ENCODE results near the gene SMG5.
A peak's percentile ranks its signal among the peaks of the same experiment; 100 is the strongest.

The SMG5 gene

GRCh38 chr1:156249593-156249992, 33.0 kb downstream of the SMG5 start:
- peak overlapping the region; percentile 55; the same call in 1 of the 2 replicates for H3K27ac ChIP-seq
- TF ChIP-seq ZFX (IDR thresholded peaks at IDR 0.05; ENCODE audit: borderline replicate concordance) (no peak), CTCF (IDR thresholded peaks at IDR 0.05) (no peak)

GRCh38 chr1:156248323-156248683, 34.3 kb downstream of the SMG5 start:
- TF ChIP-seq CTCF (IDR thresholded peaks at IDR 0.05) (no peak), ZFX (IDR thresholded peaks at IDR 0.05; ENCODE audit: borderline replicate concordance) (no peak)
- peak overlapping the region; percentile 55 for H3K27ac ChIP-seq

DNA sequence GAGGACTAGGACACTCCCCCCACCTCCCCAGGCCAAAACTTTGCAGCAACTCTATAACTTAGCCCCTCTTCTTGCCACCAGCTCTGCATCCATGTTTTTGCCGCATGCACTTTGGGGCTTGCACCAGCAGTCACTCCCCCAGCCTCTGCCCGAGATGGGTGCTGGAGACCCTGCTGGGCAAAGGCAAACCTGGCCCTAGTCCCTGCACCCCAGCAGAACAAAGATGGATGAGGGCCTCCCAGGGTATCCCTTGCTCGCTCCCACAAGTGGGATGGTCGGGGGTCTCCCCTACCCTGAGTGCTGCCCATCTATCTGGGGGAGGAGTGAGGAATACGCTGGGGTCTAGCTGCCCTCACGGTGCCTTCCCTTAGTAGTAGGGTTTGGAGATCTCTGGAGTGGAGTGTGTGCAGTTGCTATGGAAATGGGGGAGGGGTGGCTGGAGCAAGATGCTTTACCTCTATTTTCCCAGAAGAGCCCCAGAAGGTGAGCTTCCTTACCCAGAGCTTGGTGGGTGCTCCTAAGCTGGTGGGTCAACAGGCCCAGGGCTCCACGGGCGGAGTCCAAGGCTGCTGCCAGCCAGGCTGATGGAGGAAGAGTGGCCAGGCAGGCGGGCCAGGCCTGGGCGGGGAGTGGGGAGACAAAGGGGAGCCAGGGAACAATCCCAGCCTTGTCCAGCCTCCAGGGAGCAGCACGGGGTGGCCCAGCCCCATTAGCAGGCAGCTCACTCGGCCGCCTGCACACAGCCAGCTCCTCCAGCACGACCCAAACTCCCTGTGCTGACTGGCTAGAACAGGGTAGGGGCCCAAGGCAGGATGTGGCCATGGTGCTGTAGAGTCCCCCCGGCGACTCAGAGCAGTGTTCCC, 34.9 kb downstream of the SMG5 start, which contains the start of gene PAQR6:
PAQR6 (minus strand) TSS at position 597 of the 863 bp plus-strand sequence. CDS start 1,325 bp downstream, outside the sequence.
- H3K27ac ChIP-seq, result peak within 1 kb of the TSS; percentile 55
- TF ChIP-seq CTCF (IDR thresholded peaks at IDR 0.05), result no peak
- TF ChIP-seq ZFX (IDR thresholded peaks at IDR 0.05; ENCODE audit: borderline replicate concordance), result no peak

DNA sequence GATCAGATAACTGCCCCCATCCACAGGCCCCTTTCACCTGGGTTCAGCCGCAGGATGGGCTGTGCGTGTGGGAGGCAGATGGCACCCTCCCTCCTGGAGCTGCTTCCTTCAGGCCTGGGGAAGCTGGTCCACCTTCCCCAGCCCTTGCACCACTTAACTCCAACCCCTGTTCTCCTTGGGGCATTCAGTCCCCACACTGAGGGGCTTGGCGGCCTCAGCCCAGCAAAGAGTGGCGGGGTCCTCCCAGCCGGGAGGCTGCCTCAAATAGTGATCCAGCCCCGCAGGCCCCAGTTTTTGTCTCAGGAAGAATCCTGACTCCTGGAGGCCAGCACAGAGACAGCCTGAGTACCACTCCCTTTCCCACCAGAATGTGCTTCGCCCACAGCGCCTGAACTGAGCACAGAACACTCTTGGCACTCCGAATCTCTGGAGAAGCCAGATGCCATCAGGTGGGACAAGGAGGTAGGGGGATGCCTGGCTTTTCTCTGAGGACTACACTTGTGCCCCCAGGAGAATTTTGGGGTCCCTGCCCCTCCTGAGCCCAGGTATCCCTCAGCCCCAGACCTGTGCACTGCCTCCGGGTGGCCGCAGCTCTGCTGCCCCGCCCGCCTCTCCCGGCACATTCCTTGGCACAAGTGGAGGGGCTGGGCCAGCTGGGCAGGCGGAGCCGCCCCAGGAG, 35.7 kb downstream of the SMG5 start:
- TF ChIP-seq CTCF (IDR thresholded peaks at IDR 0.05) (no peak; the same call in 1 of the 2 replicates), ZFX (IDR thresholded peaks at IDR 0.05; ENCODE audit: borderline replicate concordance) (no peak)
- H3K27ac ChIP-seq, result peak overlapping the region; percentile 55

DNA sequence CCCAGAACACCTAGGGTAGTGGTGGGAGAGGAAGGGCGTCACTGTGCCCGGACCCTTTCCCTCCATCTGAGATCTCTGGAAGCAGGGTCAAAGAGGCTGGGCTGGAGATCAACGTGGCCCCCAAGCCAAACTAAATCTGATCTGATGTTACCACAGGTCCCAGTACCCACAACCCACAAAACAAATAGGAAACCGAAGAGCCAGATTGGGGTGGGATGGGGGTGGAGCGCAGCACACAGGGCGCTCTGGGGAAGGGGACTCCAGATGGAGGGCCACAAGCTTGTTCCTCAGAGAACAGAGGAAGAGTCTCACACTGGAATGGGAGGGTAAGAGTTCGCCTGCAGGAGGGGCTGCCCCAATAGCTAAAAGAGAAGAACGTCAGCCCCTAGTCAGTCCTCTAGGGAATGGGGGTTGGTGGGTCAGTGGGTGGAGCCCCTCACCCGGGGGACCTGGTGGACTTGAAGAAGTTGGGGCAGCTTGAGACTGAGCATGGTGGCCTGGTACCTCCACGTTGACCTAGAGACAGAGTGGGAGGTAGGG, 36.3 kb downstream of the SMG5 start:
- TF ChIP-seq CTCF (IDR thresholded peaks at IDR 0.05) (no peak), ZFX (IDR thresholded peaks at IDR 0.05; ENCODE audit: borderline replicate concordance) (no peak)
- peak overlapping the region; percentile 55 for H3K27ac ChIP-seq

DNA sequence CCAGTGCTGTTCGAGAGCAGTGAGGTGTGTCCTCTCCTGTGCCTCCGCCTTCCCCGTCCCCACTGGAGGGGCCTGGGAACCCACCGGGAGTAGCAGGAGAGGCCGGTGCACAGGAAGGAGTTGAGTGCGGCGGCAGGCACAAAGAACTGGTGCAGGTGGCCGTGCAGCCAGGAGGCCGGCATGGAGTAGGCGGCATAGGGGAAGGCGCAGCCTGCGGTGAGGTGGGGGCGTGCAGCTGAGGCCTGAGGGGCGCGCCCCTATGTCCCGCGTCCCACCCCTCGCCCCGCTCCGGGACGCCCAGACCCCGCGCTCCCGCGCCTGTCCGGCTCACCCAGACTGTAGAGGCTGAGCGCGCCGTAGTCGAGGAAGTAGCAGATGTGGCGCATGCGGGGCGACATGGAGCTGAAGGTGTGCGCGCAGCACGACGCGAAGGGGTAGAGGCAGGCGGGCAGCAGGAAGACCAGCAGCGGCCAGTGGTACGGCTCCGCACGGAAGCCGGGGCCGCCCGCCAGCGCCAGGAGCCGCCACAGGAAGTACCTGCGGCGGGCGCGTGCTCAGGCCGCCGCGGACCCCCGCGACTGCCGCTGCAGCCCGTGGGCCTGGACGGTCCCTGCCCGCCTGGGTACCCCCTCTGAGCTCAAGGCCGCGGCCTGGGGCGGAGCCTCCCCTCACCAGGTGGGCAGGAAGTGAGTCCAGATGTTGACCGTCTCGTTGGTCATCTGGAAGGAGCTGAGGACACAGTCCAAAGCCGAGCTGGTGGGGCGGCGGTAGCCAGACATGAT, 37.0 kb downstream of the SMG5 start:
- TF ChIP-seq CTCF (IDR thresholded peaks at IDR 0.05), result no peak
- TF ChIP-seq ZFX (IDR thresholded peaks at IDR 0.05; ENCODE audit: borderline replicate concordance), result no peak
- H3K27ac ChIP-seq, result peak overlapping the region; percentile 55
